Measurements from ENCODE around the gene ODAM. TPM values are rescaled to one million over a fixed set of nuclear protein-coding genes. Genes with fewer than 3 reads are reported as not detected.

The ODAM gene
- total RNA-seq (2014; rRNA removed; shearing (Covaris generic)), result not detected in 2 replicates

GRCh38 chr4:70195425-70195824 is at the start of gene ODAM:
TSS of gene ODAM (plus strand) at chr4:70195725. CDS start at chr4:70196544, 819 bp downstream.

GRCh38 chr4:70153937-70154336 is 41.6 kb upstream of the ODAM start, which contains the start of gene PRR27:
TSS of gene PRR27 (plus strand) at chr4:70154237. CDS start at chr4:70154376, 139 bp downstream.

GRCh38 chr4:70225824-70226223 is 30.3 kb downstream of the ODAM start, which contains the start of gene FDCSP:
TSS of gene FDCSP (plus strand) at chr4:70226124. CDS start at chr4:70231195, 5,071 bp downstream.

GRCh38 chr4:70242297-70242696 is 46.8 kb downstream of the ODAM start, which contains the start of gene CSN3:
TSS of gene CSN3 (plus strand) at chr4:70242597. CDS start at chr4:70244820, 2,223 bp downstream.

Other genes with a start within 250 kb of the ODAM start
- not detected in 2 replicates for gene CSN2, start 230.0 kb upstream of the ODAM start, total RNA-seq (2014; rRNA removed; shearing (Covaris generic))
- gene STATH, start 199.8 kb upstream of the ODAM start, total RNA-seq (2014; rRNA removed; shearing (Covaris generic)), result not detected in 2 replicates
- not detected in 2 replicates for gene HTN3, start 167.3 kb upstream of the ODAM start, total RNA-seq (2014; rRNA removed; shearing (Covaris generic))
- not detected in 2 replicates for gene HTN1, start 145.3 kb upstream of the ODAM start, total RNA-seq (2014; rRNA removed; shearing (Covaris generic))
- not detected in 2 replicates for gene PRR27, start 41.5 kb upstream of the ODAM start, total RNA-seq (2014; rRNA removed; shearing (Covaris generic))
- not detected in 2 replicates for gene FDCSP, start 30.4 kb downstream of the ODAM start, total RNA-seq (2014; rRNA removed; shearing (Covaris generic))
- gene CSN3, start 46.9 kb downstream of the ODAM start, total RNA-seq (2014; rRNA removed; shearing (Covaris generic)), result not detected in 2 replicates
- not detected in 2 replicates for gene CABS1, start 139.3 kb downstream of the ODAM start, total RNA-seq (2014; rRNA removed; shearing (Covaris generic))
- gene SMR3A, start 165.0 kb downstream of the ODAM start, total RNA-seq (2014; rRNA removed; shearing (Covaris generic)), result not detected in 2 replicates
- not detected in 2 replicates for gene SMR3B, start 187.4 kb downstream of the ODAM start, total RNA-seq (2014; rRNA removed; shearing (Covaris generic))
- not detected in 2 replicates for gene OPRPN, start 202.2 kb downstream of the ODAM start, total RNA-seq (2014; rRNA removed; shearing (Covaris generic))

Data from A375 (cell line).